Kidney (tissue), 14 donors: Measurements from ENCODE around the gene PTPRK. TPM values are rescaled to one million over a fixed set of nuclear protein-coding genes. Genes with fewer than 3 reads are reported as not detected.

Source experiments
- DNase-seq, 5 donors: peaks; one replicate each; pipeline ENCODE4 v3.0.0-alpha.2; 2013 to 2020
- FAIRE-seq: peaks from 2 replicates; lab custom pipeline; 2012; peaks lifted over from hg19 to GRCh38; lab: Jason Lieb, UNC
- H3K27ac ChIP-seq, 2 donors: one replicate each; pipeline ENCODE4 v1.7.0; 2013; ENCODE audit warnings: low read depth in 2 of 2, low read length in 2 of 2, inconsistent platforms in 1 of 2
- H3K27me3 ChIP-seq: one replicate; pipeline ENCODE4 v1.7.1; 2013; ENCODE audit warnings: low read length, inconsistent platforms; ENCODE audit not compliant: control insufficient read depth, insufficient read depth
- H3K36me3 ChIP-seq, 3 donors: one replicate each; pipeline versions ENCODE4 v1.7.0 to v1.7.1; 2013; ENCODE audit warnings: low read length in 3 of 3, control low read depth in 1 of 3, inconsistent platforms in 1 of 3; ENCODE audit not compliant: insufficient read depth in 3 of 3, control insufficient read depth in 2 of 3
- H3K4me1 ChIP-seq, 3 donors: one replicate each; pipeline versions ENCODE4 v1.7.0 to v1.7.1; 2013; ENCODE audit warnings: low read length in 3 of 3, inconsistent platforms in 1 of 3, low read depth in 1 of 3; ENCODE audit not compliant: control insufficient read depth in 2 of 3, insufficient read depth in 2 of 3
- H3K4me3 ChIP-seq, 3 donors: one replicate each; pipeline versions ENCODE4 v1.7.0 to v1.8.1; 2013; ENCODE audit warnings: low read length in 3 of 3, control low read depth in 1 of 3, inconsistent platforms in 1 of 3
- H3K9ac ChIP-seq, 3 donors: one replicate each; pipeline versions ENCODE4 v1.7.0 to v1.7.1; 2013; ENCODE audit warnings: low read length in 3 of 3, control low read depth in 1 of 3, inconsistent platforms in 1 of 3
- H3K9me3 ChIP-seq, 3 donors: one replicate each; pipeline versions ENCODE4 v1.7.0 to v1.7.1; 2013; ENCODE audit warnings: low read length in 3 of 3, control low read depth in 1 of 3, inconsistent platforms in 1 of 3; ENCODE audit not compliant: control insufficient read depth in 2 of 3, insufficient read depth in 1 of 3
- intact Hi-C: fragments of 100-400 bp; cut with DNase I; formaldehyde crosslinking; loops from one replicate; pipeline ENCODE4 v1.11.1; 2022
- polyA plus RNA-seq: library from polyadenylated mRNA; stranded (reverse); fragments of 350-450 nt; fragmentation: Illumina TruSeq; extraction: RNeasy Lipid Tissue Mini Kit (QIAGEN cat#74804); gene quantifications from one replicate; pipeline ENCODE4 v1.2.3, GENCODE V29; 2014; ENCODE audit warnings: low read depth, low replicate concordance; ENCODE audit not compliant: insufficient read depth
- total RNA-seq: library from RNA; stranded (reverse); fragmentation: NEBNext Ultra II Directional; extraction: Animal tissue kit (Norgen Biotek cat#: 25700); gene quantifications from one replicate; pipeline ENCODE4 v1.2.1, GENCODE V29; 2021
- TF ChIP-seq, protein P1 (sequence below): IDR thresholded peaks from 3 replicates; pipeline ENCODE4 v1.5.1; 2012; ENCODE audit warnings: mild to moderate bottlenecking, moderate library complexity, borderline replicate concordance; ENCODE audit not compliant: insufficient read depth; ENCODE audit errors: extremely low read depth
- donor health status: control.
- donor health status: control.
- donor health status: control.
- donor health status: control.
- donor health status: control.
- donor health status: DM: yes; HTN: yes; CAD: no.
- donor health status: Normal renal cell carcinoma (clear cell type).

Gene PTPRK
- total and polyA plus RNA-seq, 2 donors from 2014 or later, result 9.2 to 72.8 TPM

DNA sequence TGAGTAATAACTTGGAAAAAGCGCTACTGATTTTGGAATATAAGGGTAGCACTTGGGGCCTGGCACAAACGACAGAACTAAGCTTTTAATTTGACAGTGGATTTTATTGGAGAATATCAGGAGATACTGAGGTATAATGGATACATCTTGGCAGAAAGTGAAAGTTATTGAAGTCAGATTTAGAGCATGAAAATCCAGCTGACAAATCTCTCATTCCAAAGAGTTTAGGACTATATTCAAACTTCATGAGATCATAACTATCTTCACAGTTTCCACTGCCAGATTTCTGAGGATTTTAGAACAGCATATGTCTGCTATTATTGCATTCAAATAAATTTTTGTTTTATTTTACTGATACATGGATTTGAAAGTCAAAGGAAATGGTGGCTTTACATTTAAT lies 487.2 kb downstream of the PTPRK start:
- Histone ChIP-seq H3K9me3 (no peaks in the 10 kb centered on the region), H3K9ac (no peak overlapping the region), H3K4me1 (no peaks in the 10 kb centered on the region), H3K4me3 (no peak overlapping the region), H3K27ac (no peak overlapping the region), H3K27me3 (no peaks in the 10 kb centered on the region), H3K36me3 (no peaks in the 10 kb centered on the region)
- DNase-seq, result no peak
- intact Hi-C loops, result no loop called here
- FAIRE-seq, result no peak
- TF ChIP-seq, protein P1, sequence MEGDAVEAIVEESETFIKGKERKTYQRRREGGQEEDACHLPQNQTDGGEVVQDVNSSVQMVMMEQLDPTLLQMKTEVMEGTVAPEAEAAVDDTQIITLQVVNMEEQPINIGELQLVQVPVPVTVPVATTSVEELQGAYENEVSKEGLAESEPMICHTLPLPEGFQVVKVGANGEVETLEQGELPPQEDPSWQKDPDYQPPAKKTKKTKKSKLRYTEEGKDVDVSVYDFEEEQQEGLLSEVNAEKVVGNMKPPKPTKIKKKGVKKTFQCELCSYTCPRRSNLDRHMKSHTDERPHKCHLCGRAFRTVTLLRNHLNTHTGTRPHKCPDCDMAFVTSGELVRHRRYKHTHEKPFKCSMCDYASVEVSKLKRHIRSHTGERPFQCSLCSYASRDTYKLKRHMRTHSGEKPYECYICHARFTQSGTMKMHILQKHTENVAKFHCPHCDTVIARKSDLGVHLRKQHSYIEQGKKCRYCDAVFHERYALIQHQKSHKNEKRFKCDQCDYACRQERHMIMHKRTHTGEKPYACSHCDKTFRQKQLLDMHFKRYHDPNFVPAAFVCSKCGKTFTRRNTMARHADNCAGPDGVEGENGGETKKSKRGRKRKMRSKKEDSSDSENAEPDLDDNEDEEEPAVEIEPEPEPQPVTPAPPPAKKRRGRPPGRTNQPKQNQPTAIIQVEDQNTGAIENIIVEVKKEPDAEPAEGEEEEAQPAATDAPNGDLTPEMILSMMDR, result no peak

DNA sequence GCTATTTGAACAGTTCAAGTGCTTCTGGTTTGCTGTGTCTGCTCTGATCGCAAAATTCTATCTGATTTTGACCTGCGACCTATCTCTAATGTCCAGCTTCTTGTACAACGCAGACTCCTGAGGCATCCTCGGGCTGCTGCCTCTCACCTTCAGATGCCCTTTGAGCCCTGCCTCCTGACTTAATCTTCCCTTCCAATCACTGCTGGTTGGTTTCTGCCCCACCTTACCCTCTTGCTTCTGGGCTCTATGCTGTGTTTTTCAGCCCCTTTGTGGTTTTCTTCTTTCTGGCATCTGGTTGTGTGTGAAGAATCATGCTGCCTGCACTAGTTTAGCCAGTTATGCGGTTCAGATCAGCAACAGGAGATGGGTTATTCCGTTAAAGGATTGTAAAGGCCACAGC lies 488.4 kb downstream of the PTPRK start:
- TF ChIP-seq, protein P1, result no peak
- no peak for DNase-seq
- no peaks in the 10 kb centered on the region for H3K36me3 ChIP-seq
- intact Hi-C loops, result no loop called here
- no peak overlapping the region for H3K9ac ChIP-seq
- no peak overlapping the region for H3K27ac ChIP-seq
- no peaks in the 10 kb centered on the region for H3K4me1 ChIP-seq
- FAIRE-seq, result no peak
- no peaks in the 10 kb centered on the region for H3K9me3 ChIP-seq
- H3K27me3 ChIP-seq, result no peaks in the 10 kb centered on the region
- H3K4me3 ChIP-seq, result no peak overlapping the region

DNA sequence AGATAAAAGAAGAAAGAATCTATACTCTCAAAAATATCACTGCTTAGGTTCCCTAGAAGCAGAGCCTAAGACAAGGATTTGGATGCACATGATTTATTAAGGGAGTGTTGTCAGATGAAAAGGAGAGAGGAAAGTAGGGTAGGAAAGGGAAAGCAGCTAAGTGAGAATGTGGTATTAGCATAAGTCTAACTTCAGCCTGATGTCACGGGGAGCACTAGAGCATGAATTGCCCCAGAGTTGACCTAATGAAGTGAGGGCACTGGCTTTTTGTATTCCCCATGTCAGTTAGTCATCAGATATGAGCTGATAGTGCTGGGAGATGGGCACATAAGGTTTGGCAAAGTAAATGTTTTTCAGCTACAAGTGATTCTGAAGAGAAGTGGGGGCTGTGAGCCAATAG lies 490.6 kb downstream of the PTPRK start:
- FAIRE-seq, result no peak
- H3K4me3 ChIP-seq, result no peak overlapping the region

DNA sequence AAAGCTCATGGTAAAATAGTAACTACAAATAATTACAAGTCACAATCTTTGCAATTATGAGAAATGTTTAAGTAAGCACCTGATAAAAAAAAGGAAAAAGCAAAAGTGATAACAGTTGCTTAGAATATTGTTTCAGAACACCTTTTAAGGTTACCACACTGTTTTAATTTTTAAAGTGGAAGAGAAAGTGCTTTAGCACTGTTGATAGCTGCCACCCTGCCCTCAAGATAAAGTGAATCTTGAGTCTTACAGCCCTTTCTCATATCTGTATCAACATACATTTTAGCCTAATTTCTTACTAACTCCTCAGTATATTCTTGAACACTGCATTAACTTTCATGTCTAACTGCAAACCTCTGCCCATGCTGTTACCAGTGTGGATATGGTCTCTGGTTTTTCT lies 492.2 kb downstream of the PTPRK start:
- H3K4me3 ChIP-seq, result no peak overlapping the region
- H3K36me3 ChIP-seq, result no peaks in the 10 kb centered on the region
- DNase-seq, result no peak
- H3K27ac ChIP-seq, result no peak overlapping the region
- no peaks in the 10 kb centered on the region for H3K27me3 ChIP-seq
- no peak for FAIRE-seq
- H3K9ac ChIP-seq, result no peak overlapping the region
- no peaks in the 10 kb centered on the region for H3K9me3 ChIP-seq
- no peaks in the 10 kb centered on the region for H3K4me1 ChIP-seq
- intact Hi-C loops, result no loop called here
- TF ChIP-seq, protein P1, result no peak

More for the DNA sequence above, 490.6 kb downstream of the PTPRK start:
- no peaks in the 10 kb centered on the region for H3K9me3 ChIP-seq
- intact Hi-C loops, result no loop called here
- H3K27ac ChIP-seq, result no peak overlapping the region
- H3K4me1 ChIP-seq, result no peaks in the 10 kb centered on the region
- H3K27me3 ChIP-seq, result no peaks in the 10 kb centered on the region
- TF ChIP-seq, protein P1, result no peak
- no peak overlapping the region for H3K9ac ChIP-seq
- peak in 1 of 5 donors; percentile 21 for DNase-seq
- H3K36me3 ChIP-seq, result no peaks in the 10 kb centered on the region
